Measurements from ENCODE around the gene LRCH1.
"Not testable (repeated sequence)": the region's sequence is repeated elsewhere in the genome, so short reads cannot be mapped to it uniquely, and the experiment has no call there.

The LRCH1 gene

DNA sequence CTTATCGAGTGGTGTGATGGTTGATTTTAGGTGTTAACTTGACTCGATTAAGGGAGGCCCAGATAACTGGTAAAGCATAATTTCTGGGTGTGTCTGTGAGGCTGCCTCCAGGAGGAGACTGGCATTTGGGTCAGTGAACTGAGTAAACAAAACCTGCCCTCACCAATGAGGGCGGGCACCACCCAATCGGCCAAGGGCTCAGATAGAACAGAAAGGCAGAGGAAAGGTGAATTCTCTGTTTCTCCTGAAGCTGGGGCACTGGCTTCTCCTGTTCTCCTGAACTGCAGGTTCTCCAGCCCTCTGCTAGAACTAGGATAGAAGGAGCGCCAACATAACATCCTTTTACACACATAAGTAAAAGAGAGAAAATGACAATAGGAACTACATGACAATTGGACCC is 208.9 kb downstream of the LRCH1 start:
- no peak for DNase-seq (ENCODE audit: low read depth in 1 of 2, low spot score in 1 of 2)
- Histone ChIP-seq H3K4me3 (replicated peaks; ENCODE audit: insufficient read depth, low read length) (no peak overlapping the region), H3K27ac (replicated peaks) (no peak overlapping the region), H3K27me3 (ENCODE audit: insufficient read depth, poor library complexity, severe bottlenecking) (no peaks in the 10 kb centered on the region)
- TF ChIP-seq, protein P1, sequence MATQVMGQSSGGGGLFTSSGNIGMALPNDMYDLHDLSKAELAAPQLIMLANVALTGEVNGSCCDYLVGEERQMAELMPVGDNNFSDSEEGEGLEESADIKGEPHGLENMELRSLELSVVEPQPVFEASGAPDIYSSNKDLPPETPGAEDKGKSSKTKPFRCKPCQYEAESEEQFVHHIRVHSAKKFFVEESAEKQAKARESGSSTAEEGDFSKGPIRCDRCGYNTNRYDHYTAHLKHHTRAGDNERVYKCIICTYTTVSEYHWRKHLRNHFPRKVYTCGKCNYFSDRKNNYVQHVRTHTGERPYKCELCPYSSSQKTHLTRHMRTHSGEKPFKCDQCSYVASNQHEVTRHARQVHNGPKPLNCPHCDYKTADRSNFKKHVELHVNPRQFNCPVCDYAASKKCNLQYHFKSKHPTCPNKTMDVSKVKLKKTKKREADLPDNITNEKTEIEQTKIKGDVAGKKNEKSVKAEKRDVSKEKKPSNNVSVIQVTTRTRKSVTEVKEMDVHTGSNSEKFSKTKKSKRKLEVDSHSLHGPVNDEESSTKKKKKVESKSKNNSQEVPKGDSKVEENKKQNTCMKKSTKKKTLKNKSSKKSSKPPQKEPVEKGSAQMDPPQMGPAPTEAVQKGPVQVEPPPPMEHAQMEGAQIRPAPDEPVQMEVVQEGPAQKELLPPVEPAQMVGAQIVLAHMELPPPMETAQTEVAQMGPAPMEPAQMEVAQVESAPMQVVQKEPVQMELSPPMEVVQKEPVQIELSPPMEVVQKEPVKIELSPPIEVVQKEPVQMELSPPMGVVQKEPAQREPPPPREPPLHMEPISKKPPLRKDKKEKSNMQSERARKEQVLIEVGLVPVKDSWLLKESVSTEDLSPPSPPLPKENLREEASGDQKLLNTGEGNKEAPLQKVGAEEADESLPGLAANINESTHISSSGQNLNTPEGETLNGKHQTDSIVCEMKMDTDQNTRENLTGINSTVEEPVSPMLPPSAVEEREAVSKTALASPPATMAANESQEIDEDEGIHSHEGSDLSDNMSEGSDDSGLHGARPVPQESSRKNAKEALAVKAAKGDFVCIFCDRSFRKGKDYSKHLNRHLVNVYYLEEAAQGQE (IDR thresholded peaks at IDR 0.05; ENCODE audit: insufficient replicate concordance, low read depth) = no peak
- TF ChIP-seq SPI1 (IDR thresholded peaks at IDR 0.05; ENCODE audit: borderline replicate concordance, low read depth) = no peak
- TF ChIP-seq, protein P2, sequence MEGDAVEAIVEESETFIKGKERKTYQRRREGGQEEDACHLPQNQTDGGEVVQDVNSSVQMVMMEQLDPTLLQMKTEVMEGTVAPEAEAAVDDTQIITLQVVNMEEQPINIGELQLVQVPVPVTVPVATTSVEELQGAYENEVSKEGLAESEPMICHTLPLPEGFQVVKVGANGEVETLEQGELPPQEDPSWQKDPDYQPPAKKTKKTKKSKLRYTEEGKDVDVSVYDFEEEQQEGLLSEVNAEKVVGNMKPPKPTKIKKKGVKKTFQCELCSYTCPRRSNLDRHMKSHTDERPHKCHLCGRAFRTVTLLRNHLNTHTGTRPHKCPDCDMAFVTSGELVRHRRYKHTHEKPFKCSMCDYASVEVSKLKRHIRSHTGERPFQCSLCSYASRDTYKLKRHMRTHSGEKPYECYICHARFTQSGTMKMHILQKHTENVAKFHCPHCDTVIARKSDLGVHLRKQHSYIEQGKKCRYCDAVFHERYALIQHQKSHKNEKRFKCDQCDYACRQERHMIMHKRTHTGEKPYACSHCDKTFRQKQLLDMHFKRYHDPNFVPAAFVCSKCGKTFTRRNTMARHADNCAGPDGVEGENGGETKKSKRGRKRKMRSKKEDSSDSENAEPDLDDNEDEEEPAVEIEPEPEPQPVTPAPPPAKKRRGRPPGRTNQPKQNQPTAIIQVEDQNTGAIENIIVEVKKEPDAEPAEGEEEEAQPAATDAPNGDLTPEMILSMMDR (IDR thresholded peaks at IDR 0.05; ENCODE audit: insufficient read depth, low read length) = no peak
- TF ChIP-seq POLR2AphosphoS5 (IDR thresholded peaks at IDR 0.05; ENCODE audit: low read depth) = no peak
- TF ChIP-seq GABPA (IDR thresholded peaks at IDR 0.05; ENCODE audit: low read depth) = no peak

DNA sequence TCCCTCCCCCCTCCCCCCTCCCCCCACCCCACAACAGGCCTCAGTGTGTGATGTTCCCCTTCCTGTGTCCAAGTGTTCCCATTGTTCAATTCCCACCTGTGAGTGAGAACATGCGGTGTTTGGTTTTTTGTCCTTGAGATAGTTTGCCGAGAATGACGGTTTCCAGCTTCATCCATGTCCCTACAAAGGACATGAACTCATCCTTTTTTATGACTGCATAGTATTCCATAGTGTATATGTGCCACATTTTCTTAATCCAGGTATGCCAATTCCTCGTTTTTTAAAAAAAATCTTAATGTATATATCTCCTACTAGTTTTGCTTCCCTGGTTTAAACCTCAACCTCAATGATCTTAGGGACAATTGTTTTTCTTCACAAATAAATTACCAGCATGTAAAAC is 217.0 kb downstream of the LRCH1 start:
- not testable (repeated sequence) for H3K27me3 ChIP-seq (ENCODE audit: insufficient read depth, poor library complexity, severe bottlenecking); DNase-seq (ENCODE audit: low read depth in 1 of 2, low spot score in 1 of 2); H3K27ac ChIP-seq (replicated peaks); H3K4me3 ChIP-seq (replicated peaks; ENCODE audit: insufficient read depth, low read length)

DNA sequence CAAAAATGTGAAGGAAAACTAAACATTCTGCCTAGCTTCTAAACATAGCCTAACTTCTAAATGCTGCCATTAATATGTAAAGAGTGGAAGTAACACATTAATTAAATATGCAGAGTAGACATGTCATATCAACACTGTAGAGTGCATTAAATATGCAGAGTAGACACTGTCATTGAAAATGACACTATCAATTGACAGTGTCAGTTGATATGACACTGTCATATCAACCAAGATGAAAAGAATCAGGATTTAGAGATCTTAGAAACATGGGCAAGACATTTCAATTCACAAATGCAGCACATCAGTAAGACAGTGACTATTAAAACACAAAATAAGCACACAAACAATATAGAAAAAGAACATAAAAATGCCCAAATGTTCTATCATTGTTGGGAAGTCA is 218.7 kb downstream of the LRCH1 start:
- TF ChIP-seq GABPA (IDR thresholded peaks at IDR 0.05; ENCODE audit: low read depth) (no peak), POLR2AphosphoS5 (IDR thresholded peaks at IDR 0.05; ENCODE audit: low read depth) (no peak), SPI1 (IDR thresholded peaks at IDR 0.05; ENCODE audit: borderline replicate concordance, low read depth) (no peak)
- TF ChIP-seq, protein P1 (IDR thresholded peaks at IDR 0.05; ENCODE audit: insufficient replicate concordance, low read depth) = no peak
- no peak overlapping the region for H3K4me3 ChIP-seq (replicated peaks; ENCODE audit: insufficient read depth, low read length)

DNA sequence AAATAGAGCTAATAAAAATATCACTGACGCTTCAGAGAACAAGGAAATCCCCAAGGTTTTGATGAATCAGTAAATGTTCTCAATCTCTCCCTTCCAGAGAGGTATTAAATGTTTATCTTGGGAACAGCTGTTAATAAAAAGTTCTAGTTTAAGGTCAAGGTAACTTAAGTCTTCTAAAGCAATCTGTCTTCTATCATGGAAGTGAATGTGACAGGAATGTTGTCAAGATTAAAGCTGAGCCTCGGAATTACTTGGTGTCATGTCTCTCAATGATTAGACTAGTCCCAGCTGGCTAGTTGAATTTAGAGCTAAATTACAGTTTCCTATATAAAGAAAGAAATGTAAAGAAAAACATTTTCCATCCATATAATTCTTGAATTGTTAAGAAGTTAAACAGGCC is 220.6 kb downstream of the LRCH1 start:
- TF ChIP-seq GABPA (IDR thresholded peaks at IDR 0.05; ENCODE audit: low read depth) = no peak
- TF ChIP-seq, protein P2 (IDR thresholded peaks at IDR 0.05; ENCODE audit: insufficient read depth, low read length) = no peak
- no peak for TF ChIP-seq SPI1 (IDR thresholded peaks at IDR 0.05; ENCODE audit: borderline replicate concordance, low read depth)
- TF ChIP-seq, protein P1 (IDR thresholded peaks at IDR 0.05; ENCODE audit: insufficient replicate concordance, low read depth) = no peak
- TF ChIP-seq POLR2AphosphoS5 (IDR thresholded peaks at IDR 0.05; ENCODE audit: low read depth) = no peak
- Histone ChIP-seq H3K27ac (replicated peaks) (no peak overlapping the region), H3K27me3 (ENCODE audit: insufficient read depth, poor library complexity, severe bottlenecking) (no peaks in the 10 kb centered on the region), H3K4me3 (replicated peaks; ENCODE audit: insufficient read depth, low read length) (no peak overlapping the region)
- no peak for DNase-seq (ENCODE audit: low read depth in 1 of 2, low spot score in 1 of 2)

More for the DNA sequence above, 218.7 kb downstream of the LRCH1 start:
- H3K27ac ChIP-seq (replicated peaks) = no peak overlapping the region
- DNase-seq (ENCODE audit: low read depth in 1 of 2, low spot score in 1 of 2) = no peak
- no peaks in the 10 kb centered on the region for H3K27me3 ChIP-seq (ENCODE audit: insufficient read depth, poor library complexity, severe bottlenecking)

All from HL-60 (cell line).